Stimulated activated CD8-positive, alpha-beta memory T cell treated with anti-CD3 and anti-CD28 coated beads, Interleukin-7, amount 100 ng/mL, for 24 hours (primary cell): ENCODE results near the gene PRR35.

Source experiments
- DNase-seq: peaks from one replicate; pipeline ENCODE4 v3.0.0-alpha.2; 2020; ENCODE audit warnings: low read depth

PRR35 gene

GRCh38 chr16:580141-580945 is 20.1 kb downstream of the PRR35 start:
- no peak for DNase-seq

- DNase-seq = no peak
Observed at GRCh38 chr16:580946-581498, 20.8 kb downstream of the PRR35 start.

- DNase-seq = no peak
Observed at GRCh38 chr16:582218-582613, 22.0 kb downstream of the PRR35 start.

- DNase-seq = no peak
Observed at GRCh38 chr16:582614-583331, 22.6 kb downstream of the PRR35 start.

GRCh38 chr16:583470-583814 is 23.2 kb downstream of the PRR35 start:
- no peak for DNase-seq

GRCh38 chr16:583815-584591 is 23.8 kb downstream of the PRR35 start:
- DNase-seq = no peak

- DNase-seq = no peak
Observed at GRCh38 chr16:585351-585750, 25.2 kb downstream of the PRR35 start.

GRCh38 chr16:586047-586644 is 26.0 kb downstream of the PRR35 start:
- DNase-seq = no peak

GRCh38 chr16:586645-587590 is 26.7 kb downstream of the PRR35 start:
- DNase-seq = no peak

- no peak for DNase-seq
Observed at GRCh38 chr16:588639-588888, 28.4 kb downstream of the PRR35 start.

- DNase-seq = peak; percentile 99
Observed at GRCh38 chr16:588889-589657, 28.9 kb downstream of the PRR35 start.

- DNase-seq = peak; percentile 97
Observed at GRCh38 chr16:589658-590187, 29.5 kb downstream of the PRR35 start, which contains the start of gene RAB40C. Gene RAB40C, plus strand, starts transcription at chr16:590066. Its CDS starts 226 bp downstream, at chr16:590292.

GRCh38 chr16:590188-590814 is 30.1 kb downstream of the PRR35 start:
- no peak for DNase-seq

- DNase-seq = no peak
Observed at GRCh38 chr16:590815-591200, 30.6 kb downstream of the PRR35 start.

GRCh38 chr16:591231-591630 is 31.0 kb downstream of the PRR35 start:
- no peak for DNase-seq

GRCh38 chr16:591892-592517 is 31.8 kb downstream of the PRR35 start:
- DNase-seq = no peak

GRCh38 chr16:592518-593306 is 32.5 kb downstream of the PRR35 start:
- no peak for DNase-seq

- no peak for DNase-seq
Observed at GRCh38 chr16:593406-593805, 33.2 kb downstream of the PRR35 start.
